ENCODE measurements around the gene TMEM178A.
"Not testable (repeated sequence)": the region's sequence is repeated elsewhere in the genome, so short reads cannot be mapped to it uniquely, and the experiment has no call there.

TMEM178A gene

DNA sequence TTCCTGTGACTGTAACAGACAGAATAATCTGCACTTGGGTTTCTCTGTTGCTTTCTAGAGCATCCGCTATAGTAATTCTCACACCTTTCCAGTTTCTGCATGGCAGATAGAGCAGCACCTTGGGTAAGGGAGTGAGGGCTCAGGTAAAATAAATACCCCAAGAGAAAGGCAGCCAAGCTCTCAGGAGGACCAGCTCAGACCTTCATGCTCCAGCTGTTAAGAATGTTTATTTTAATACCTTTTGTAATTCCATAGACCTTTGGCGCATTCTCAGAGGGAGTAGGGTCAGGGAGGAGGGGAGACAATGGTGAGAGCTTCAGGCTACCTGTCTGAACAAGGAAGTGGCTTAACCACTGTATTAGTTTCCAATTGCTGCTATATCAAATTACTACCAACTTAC is 16.2 kb upstream of the TMEM178A start:
- DNase-seq = no peak

DNA sequence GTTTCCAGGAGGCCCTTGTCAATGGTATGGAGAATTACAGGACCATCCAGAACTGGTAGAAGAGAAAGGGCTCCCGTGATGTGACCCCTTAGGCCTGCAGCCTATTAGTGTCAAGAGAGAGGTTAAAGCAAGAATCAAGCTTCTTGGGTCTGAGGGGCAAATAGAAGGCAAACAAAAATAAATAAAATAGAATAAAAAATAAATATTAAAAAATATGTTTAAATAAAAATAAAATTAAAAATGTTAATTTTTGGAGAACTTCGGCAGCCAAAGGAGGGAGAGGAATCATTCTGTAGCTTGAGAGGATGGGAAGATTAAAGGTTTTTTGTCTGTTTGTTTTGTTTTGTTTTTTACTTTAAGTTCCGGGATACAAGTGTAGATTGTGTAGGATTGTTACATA is 15.2 kb upstream of the TMEM178A start:
- no peak for DNase-seq

DNA sequence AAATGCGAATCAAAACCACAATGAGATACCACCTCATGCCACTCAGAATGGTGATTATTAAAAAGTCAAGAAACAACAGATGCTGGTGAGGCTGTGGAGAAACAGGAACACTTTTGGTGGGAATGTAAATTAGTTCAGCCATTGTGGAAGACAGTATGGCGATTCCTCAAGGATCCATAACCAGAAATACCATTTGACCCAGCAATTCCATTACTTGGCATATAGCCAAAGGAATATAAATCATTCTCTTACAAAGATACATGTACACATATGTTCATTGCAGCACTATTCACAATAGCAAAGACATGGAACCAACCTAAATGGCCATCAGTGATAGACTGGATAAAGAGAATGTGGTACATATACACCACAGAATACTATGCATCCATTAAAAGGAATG is 9.5 kb upstream of the TMEM178A start:
- not testable (repeated sequence) for DNase-seq

DNA sequence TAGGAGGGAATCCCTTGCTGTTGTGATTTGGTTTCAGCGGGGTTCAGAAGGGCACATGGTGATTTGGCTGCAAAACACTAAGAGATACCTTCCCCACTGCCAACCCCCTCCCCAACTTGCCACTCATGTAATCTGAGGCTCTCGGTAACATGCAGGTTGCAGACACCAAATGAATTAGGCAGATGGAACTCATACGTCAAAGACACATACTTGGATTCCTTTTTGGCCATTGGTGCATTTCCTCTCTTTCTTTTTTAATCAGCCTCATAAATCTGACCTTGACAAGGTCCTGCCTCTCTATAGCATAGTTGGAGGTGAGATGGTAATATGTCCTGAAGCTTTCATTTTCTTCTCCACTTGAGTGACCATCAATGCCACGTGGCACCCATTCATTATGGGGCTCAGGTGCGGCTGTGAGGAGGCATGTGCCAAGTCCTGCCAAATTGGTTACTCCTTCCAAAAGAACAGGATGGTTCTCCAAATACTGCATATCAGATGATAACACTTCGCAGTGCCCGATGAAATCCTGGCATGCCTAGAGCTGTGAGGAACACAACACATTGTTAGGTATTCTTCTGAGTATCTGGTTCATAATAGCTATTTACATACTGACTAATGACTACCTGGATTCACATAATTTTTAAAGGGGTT is 8.3 kb upstream of the TMEM178A start:
- no peak for DNase-seq

DNA sequence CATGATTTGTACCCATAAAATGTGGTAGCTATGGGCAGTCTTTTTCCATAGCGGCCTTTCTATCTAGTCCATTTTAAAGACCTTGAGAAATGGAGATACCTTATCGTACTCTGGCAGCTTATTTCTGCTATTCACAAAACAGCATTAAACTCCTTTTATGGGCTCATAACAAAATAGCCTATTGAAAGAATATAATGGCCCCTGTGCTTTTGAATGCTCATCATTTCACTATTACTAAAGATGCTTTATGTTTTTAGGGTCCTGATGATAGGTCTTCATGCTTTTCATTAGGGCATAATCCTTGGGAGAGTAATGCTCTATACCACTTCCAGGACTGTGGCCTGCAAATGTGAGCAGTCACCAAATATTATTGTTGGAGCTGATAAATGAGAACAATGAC is 7.3 kb upstream of the TMEM178A start:
- no peak for DNase-seq

DNA sequence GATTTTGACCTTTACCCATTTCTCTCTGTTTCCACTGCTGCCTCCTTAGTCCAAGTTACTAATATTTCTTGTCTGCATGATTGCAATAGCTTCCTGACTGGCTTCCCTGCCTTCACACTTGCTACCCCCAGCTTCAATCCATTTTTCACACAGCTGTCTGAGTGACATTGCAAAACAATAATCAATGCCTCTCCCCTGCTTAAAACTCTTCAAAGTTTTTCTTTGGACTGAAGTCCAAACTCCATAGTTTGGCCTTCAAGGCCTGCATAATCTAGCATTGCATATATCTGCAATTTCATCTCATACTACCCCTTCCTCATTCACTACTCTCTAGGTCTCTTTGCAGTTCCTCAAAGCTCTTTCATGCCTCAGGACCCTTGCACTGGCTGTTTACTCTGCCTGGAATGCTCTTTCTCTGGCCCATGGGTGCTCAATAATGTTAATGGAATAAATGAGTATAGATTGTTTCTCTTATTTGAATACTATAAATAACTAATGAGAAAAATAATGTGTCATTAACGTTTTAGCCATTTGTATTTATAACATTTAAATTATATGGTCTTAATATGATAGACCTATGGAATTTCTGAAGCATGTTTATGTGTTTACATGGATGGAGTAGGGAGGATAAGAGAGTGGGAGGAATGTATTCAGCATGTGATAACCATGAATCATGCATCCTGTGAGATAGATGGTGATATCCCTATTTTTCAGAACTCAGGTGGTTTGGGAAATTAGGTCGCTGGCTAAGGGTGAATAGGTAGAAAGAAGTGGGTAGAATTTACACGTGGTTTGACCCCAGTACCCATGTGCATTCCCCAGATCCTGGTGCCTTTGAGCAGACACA is 5.7 kb upstream of the TMEM178A start:
- no peak for DNase-seq

DNA sequence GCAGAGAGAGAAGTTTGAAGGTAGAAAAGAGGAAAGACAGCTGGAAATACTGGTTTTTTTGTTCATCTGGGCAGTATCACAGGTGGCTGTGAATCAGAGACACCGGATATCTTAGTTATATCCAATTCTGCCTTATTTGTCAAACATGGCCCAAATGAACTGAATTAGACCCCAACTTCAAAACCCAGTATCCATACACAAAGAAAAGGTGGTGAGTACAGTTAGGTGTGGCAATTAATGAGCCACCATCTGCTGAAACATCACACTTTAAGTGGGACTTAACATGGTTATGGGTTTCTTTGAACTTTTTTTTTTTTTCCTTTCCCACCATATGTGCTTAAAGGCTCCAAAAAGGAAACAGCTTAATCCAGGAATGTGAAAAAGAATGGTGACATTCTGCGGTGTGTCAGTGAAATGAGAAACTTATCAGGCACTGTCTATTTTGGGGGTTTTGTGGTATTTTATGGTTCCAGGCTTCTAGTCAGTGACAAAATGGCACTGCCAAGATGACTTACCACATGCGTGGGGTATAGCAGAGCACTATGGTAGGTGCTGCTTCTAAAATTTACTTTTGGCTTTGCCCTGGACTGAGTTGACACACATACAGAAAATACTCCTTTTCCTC is 5.0 kb upstream of the TMEM178A start:
- DNase-seq = no peak

DNA sequence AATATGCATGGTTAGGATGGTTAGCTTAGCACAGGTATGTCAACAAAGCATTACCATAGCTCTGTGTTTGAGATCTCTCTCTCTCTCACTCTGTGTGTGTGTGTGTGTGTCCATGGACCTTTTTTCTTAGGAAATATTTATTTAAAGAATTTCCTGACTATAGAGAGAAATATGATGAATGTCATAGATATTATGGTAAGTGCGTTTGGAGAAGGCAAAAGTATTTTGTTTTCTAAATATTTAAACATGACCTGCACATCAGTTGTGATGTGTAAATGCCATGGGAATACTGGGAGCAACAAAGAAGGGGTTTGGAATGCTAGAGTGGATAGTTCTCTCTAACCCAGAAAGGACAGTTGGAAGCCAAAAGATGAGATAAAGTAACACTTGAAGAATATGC is 3.9 kb upstream of the TMEM178A start:
- DNase-seq = no peak

DNA sequence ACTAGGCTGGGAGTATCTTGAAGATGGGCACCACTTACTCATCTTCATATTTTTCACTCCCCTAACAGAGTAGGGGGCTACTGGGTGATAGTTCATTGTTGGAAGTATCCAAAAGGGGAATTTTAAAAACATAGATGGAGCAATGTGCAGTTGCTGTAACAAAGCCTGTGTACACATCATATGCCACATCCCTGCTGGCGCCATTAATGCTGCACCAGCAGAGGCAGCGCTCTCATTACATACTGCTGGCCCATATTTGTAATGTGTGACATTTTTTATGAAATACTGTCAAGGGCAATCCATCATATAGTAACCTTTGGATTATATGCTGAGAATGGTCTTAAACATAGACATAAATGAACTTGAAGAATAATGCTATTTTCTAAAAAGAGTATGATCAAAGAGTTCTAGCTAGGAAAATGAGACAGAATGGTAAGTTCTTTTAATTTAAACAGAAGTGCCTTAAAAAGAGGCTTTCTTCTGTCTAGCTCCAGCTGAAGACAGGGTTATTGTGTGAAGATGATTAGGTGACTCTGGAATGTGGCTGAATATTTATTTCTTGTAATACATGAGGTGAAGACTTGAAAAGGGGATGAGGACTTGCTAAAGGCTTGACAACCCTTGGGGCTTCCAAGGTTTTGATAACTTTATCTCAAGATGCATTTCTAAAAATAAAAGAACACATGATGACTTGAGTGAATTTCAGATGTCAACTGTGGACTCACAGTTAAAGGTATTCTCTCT is 2.4 kb upstream of the TMEM178A start:
- no peak for DNase-seq

DNA sequence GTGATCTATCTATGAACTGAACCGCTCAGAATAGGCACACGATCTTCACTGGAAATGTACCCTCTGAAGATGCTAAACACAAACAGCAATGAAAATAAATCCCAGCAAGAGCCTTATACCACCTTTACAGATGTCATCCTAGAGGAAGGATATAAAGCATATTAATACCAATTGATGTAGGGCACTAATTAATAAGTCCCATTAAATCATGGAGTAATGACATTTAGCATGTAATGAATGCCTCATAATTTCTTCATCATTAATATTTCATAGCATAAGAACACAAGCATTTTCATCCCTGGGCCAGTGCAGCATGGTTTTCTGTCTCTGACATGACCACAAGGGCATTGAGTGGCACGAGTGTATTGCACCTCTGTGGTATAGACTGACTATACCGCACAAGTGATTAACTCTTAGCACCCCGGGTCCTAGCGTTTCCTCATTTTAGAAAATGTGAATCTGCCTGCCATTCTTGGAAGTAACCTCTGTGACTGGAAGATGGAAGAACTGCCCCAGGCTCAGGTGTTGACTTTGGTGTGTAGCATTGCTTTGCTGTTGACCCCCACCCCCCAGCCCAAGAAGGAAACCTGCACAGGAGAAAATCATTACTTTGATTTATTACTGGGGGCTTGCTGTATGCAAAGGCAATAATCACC is 1.4 kb upstream of the TMEM178A start:
- DNase-seq = no peak

DNA sequence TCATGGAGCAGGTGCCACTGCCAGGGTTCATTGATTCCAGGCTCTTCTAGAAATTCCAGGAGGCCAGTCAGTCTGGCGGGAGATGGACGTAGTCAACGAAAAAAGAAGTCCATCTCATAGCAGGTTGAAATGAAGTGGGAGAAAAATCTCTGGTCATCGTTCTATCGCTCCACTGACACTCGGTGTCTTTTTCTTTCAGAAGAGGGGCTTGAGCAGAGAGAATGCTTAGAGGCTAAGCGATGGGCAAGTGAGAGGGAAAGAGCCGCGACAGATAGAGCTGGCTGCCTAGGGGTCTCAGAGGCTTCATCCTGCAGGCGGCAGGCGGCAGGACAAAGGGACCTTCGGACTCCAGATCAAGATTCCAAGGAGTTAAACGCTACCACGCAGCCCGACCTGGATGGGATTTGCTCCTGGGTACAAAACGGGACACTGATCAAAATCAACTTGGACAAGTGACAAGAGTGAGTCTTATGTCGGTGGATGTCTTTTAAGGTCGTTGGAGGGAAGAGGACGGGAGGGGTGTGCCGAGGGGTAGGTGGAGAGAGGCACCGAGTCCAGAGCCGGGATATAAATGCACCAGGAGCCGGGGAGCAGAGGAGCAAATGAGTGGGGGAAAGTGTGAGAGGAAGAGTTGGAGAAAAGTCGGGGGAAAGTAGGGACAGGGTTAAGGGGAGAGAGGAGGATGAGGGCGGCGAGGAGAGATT is 677 bp upstream of the TMEM178A start:
- no peak for DNase-seq

DNA sequence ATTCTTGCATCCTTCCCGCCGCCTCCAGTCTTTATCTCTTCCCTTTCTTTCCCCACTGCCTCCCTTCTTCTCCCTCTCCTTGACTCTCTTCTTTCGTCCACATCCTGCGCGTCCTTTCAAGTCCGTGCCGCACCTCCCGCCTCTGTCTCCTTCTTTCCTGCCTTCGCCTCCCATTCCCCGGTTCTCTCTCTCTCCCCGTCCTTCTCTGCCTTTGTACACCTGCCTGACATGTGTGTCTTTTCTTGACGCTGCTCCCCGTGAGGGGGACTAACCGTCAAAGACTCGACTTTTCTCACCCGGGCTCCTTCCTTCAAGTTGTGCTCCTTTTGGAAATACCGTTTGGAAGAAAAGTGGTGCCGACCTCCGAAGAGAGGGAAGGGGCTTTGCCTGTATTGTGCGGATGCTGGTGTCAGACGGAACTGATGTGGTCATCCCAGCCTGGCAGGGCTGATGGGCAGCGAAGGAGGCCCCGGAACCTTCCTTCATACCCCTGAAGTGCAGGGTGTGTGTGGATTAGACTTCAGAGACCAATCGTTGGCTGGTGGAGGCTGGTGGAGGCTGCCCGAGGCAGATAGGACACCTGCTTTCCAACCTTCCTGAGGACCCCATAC is 879 bp downstream of the TMEM178A start:
- no peak for DNase-seq

DNA sequence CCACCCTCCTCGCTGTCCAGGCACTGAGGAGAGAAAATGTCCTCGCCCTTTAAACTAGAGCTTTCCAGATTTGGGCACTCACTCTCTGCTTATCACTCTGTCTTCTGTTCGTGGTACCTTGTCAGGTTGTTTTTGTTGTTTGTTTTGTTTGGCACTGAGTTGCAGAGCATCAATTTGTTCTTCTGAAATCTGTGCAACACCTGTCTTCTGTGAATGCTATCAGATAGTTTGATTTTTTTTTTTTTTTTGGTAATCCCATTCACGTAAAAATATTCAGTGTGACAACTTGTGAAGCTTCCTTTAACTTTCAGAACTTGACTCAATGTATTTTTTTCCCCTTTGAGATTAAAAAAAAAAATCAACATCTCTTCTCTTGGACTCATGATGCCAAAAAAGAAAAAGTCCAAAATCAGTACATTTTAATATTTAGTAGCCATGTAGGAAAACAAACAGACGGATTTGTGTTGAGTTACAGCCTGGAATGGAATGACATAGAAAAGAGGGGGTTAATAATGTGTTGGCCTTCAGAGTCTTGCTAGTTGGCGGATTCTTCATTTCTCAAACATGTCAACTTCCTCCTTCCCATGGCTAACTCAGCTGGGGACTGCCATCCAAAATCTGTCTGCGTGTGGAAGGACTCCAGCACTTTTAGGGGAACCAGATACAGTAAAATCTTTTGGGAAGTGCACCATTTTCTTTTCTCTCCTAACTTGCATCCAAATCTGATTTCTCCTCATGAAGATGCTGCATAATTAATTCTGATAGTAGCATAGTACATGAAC is 1.6 kb downstream of the TMEM178A start:
- DNase-seq = no peak

DNA sequence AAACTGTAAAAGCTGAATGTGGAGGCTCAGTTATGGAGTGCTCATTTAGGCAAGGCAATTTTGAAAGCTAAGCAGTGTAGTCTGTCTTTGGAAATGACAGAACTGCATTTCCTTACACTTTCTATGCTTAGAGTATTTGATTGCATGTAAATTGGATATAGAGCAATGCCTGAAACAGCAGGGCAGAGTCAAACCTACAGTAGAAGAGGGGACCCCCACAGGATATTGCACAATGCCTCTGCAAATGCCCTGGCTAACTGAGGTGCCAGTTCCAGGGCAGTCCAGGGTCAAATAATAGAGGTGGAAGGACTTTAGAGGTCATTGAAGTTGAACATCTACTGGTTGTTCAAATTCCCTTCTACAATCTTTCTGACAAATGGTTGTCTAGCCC is 2.2 kb downstream of the TMEM178A start:
- no peak for DNase-seq

DNA sequence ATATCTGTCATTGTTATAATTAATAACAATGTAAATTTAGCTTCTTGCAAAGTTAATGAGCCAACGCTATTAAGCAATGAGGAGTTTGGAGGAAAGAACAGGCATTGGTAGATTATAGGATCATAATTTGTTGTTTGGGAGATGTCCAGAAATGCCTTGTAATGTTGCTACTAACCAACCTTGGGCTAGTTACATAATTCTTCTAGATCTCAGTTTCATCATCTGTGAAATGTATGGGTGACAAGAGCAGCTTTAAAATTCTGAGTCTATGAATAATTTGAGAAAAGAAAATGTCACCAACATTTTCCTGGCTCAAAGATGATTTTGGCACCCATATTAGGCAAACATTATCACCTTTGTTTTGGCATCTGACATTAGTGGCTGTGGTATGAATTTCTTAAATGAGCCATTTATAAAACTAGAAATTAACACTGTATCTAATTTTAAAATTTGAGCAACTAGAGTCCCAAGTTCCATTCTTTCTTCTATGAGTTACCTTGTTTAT is 2.9 kb downstream of the TMEM178A start:
- DNase-seq = no peak

DNA sequence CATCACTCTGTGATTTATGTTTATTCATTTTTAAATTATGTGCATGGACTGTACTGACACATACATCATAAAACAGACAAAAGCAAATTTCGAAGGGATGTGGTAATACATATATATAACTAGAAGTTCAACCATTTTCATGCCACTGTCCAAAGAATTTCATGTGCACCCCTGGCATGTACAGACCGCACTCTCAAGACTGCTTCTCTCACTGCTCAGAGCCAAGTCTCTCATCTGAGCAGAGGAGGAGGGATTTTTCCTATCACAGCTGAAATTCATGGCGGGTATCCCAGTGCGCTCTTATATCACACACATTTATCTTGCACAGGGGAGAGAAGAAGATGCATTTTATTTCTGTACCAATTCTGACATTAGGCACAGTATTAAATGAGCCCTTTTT is 5.9 kb downstream of the TMEM178A start:
- no peak for DNase-seq

DNA sequence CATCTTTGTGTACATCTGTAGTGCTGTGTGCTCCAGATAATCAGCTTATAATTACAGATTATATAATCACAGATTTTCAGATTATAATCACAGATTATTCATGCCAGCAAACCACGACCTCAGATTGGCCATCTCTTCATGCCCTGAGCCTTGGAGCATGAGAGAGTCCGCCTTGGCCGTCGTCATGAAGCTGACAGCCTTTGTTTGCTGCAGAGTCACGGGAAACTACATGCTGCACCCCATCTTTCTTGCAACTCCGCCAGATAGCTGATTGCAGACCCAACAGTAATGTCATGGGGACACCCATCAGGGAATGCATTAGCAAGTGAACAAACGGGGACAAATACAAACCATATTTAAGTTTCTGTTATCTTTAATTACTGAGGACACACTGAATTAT is 7.3 kb downstream of the TMEM178A start:
- DNase-seq = no peak

DNA sequence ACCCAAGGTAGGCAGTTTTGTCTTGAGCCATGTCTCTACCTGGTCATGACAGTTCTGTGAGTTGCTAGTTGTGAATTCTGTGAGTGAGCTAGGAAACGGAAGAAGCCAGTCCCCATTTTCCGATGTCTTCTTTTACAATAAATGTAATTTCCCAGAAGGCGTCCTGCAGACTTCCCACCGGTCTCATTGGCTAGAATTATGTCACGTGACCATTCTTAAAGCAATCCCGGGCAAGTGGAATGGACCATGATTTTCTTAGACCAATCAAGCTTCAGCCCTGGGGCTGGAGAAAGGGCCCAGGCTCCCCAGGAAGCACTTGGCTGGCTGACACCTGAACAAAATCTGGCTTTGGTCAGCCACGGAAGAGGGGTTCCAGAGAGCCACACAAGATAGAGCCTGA is 10.6 kb downstream of the TMEM178A start:
- no peak for DNase-seq

DNA sequence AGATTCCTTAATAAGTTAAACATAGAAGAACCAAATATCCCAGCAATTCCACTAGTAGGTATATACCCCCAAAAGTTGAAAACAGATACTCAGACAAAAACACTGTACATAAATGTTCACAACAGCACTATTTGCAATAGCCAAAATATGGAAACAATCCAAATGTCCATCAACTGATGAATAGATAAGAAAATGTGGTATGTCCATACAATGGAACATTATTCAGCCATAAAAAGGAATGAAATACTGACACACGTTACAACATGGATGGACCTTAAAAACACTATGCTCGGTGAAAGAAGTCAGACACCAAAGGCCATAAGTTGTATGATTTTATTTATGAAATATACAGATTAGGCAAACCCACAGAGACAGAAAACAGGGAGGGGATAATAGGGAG is 12.5 kb downstream of the TMEM178A start:
- no peak for DNase-seq

DNA sequence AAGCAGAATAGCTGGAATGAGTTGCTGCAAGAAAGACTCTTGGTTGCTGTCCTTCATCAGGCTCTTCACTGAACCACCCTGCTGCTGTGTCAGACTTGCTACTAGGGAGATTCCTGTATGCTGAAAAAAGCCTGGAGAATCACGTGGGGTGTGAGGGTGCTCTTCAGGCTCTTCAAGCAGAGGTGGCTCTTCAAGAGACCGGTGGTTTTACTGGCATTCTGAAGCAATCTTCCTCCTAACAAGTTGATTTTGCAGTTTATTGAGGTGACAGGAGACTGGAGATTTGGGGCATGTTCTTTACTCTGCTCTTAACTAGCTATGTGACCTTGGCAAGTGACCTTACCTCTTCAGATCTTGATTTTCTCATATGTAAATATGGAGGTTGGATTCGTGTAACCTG is 14.1 kb downstream of the TMEM178A start:
- DNase-seq = no peak
